Body of pancreas (tissue), 4 donors: Measurements from ENCODE around the gene GALNT7.

Source experiments
- CTCF ChIP-seq, 7 experiments: fragments of 450-650 bp in 4 of 7; fragments of 200-600 bp in 3 of 7; sonication (generic) in 3 of 7; IDR thresholded peaks; one replicate each; pipeline ENCODE4 v1.5.1; 2016 to 2019; ENCODE audit warnings: antibody characterized with exemption in 7 of 7
- POLR2A ChIP-seq, 3 donors: fragments of 450-650 bp; IDR thresholded peaks; one replicate each; pipeline ENCODE4 v1.6.1; 2016; ENCODE audit warnings: antibody characterized with exemption in 3 of 3, mild to moderate bottlenecking in 2 of 3

DNA sequence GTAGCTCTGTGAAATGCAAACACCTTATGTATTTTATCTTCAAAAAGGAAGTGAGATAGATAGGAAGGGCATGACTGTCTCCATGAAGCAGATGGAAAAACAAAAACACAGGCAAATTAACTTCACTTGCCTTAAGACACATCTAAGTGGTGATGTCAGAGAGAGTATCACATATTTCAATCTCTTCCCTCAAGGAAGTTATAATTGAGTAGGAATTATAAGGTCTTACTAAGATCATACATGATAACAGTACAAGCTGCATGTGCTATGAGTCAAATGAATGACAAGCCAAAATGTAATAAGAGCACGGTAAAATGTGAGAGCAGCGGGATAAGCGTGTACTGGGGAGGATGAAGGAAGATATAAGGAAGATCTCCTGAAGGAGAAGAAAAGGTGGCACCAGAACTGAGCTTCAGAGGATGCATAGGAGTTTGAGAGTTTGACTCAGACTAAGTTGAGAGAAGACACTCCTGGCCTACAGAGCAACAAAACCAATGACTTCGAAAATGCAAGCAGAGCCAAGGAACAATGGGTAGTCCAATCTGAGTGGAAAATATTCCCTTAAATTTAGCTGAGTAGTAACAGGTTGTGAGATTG, 43.3 kb upstream of the GALNT7 start:
- TF ChIP-seq CTCF (IDR thresholded peaks at IDR 0.05) (no peak), POLR2A (IDR thresholded peaks at IDR 0.05) (no peak)
